ENCODE results near the gene VIPR2.

VIPR2 gene

DNA sequence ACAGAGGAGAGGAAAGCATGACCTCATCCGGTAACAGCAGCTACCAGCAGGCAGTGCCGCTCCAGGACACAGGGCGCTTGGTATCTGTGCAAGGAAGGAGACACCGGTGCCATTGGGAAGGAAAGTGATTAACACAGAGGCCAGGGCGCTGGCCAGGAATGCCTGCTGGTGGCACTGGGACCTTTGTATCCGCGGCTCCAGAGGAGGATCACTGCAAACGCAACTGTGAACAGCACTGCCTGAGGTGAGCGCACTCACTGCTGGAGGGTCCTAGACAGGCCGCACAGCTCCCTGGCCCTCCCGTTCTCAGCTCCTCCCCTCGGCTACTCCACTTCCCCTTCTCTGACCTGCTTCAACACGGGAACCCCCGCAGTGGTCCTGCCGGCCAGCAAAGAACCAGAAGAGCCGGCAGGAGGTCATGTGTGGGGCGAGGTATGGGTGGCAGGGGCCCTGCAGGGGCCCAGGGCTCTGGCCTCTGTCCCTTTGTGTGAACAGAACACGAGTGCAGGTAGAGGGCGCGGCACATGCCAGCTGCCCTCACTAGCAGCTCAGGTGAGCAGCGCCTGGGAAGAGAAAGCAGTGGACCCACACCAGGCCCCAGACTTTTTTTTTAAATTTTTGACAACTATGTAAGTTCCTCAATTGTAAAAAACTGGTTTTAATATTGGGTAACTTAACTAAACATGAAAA is 107.6 kb downstream of the VIPR2 start:
- TF ChIP-seq, protein P1, sequence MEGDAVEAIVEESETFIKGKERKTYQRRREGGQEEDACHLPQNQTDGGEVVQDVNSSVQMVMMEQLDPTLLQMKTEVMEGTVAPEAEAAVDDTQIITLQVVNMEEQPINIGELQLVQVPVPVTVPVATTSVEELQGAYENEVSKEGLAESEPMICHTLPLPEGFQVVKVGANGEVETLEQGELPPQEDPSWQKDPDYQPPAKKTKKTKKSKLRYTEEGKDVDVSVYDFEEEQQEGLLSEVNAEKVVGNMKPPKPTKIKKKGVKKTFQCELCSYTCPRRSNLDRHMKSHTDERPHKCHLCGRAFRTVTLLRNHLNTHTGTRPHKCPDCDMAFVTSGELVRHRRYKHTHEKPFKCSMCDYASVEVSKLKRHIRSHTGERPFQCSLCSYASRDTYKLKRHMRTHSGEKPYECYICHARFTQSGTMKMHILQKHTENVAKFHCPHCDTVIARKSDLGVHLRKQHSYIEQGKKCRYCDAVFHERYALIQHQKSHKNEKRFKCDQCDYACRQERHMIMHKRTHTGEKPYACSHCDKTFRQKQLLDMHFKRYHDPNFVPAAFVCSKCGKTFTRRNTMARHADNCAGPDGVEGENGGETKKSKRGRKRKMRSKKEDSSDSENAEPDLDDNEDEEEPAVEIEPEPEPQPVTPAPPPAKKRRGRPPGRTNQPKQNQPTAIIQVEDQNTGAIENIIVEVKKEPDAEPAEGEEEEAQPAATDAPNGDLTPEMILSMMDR (IDR thresholded peaks at IDR 0.05; ENCODE audit: low read depth, low read length): no peak
- no peak for DNase-seq (ENCODE audit: extremely low read depth, low read depth)

DNA sequence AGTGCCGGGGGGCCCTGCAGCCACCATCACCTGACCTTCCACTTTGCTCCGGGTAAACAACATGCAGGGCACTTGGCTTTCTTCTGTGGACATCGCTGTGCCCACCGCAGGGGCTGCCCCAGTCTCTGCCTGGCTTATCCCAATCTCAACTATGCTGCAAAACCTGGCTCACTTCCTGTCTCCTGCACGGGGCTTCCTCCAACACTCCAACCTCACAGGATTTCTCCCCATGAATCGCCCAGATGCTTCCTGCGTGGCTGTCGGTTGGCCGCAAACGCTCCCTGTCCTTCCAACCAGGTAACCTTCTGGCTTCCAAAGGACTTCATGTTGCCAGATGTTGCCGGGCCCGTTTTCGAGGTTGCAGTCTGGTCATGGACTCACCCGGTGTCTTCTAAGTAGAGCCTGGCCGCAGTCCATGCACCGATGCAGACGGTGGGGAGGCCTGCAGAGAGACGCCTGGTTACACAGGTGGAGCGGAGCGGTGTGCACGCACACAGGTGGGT is 109.0 kb downstream of the VIPR2 start:
- TF ChIP-seq, protein P1 (IDR thresholded peaks at IDR 0.05; ENCODE audit: low read depth, low read length): no peak
- DNase-seq (ENCODE audit: extremely low read depth, low read depth): no peak

DNA sequence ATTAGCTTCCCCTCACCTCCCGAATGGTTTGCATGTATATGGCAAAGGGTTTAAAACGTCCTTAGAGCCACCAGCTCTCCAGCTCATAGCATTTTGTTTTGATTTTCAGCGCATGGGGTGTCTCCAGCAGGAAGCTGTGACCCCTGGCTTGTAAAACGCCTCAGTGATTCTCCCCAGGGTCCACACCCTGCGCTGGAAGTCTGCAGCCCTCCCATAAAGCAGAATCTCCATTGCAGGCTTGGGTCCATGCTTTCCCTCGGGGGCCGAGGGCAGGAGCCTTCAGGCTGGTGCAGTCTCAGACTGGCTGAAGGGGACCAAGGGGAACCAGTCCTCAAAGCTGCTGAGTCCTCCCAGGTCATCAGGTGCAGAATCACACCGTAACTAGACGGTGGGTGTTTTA is 109.7 kb downstream of the VIPR2 start:
- TF ChIP-seq, protein P1 (IDR thresholded peaks at IDR 0.05; ENCODE audit: low read depth, low read length): no peak
- DNase-seq (ENCODE audit: extremely low read depth, low read depth): no peak

DNA sequence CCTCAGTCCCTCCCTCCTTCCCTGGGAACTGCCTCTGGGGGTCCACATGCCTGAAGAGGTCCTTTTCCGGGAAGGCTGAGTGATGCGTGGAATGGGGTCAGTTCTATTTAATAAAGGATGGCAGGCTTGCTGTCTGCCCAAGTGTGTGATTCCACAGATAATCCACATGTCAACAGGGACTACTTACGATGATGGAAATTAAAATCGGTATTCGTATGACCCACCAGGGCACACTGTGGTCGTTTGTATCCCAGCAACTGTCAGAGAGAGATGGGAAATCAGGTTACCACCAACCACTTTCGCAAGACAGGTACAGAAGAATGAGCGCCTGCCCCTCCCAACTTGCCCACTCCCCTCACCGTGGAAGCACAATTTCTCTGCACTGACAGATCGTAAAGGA is 110.3 kb downstream of the VIPR2 start:
- no peak for DNase-seq (ENCODE audit: extremely low read depth, low read depth)
- TF ChIP-seq, protein P1 (IDR thresholded peaks at IDR 0.05; ENCODE audit: low read depth, low read length): no peak

DNA sequence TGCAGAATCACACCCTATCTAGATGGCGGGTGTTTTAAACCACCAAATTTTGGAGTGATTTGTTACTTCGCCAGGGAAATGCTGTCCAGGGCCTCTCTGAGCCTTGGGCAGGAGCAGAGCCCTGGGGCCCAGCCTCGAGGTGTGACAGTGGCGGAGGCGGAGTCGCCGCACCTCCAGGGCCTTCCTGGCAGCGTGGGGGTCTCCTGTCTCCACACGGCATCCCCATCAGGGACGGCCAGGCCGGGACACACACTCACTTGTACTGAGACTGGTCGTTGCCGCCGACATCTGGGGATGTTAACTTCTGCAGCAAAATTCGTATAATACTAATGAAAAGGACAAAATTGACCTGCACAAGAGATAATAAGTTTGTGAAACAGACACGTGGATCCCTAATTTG is 110.7 kb downstream of the VIPR2 start:
- TF ChIP-seq, protein P1 (IDR thresholded peaks at IDR 0.05; ENCODE audit: low read depth, low read length): no peak
- no peak for DNase-seq (ENCODE audit: extremely low read depth, low read depth)

DNA sequence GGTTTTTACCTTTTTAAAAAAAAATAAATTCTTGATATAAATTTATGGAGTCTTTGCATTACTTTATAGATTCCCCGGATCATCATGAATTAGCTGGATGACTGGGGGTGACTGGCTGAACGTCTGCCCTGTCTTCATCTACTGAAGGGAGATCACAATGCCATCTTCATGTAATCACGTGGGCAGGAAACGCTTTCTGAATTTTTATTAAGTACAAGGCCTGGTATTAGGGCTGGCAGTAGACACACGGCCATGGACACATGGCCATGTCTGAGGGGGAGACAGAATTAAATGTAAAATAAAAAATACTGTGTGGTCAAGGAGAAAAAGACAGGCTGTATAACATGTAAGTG is 111.2 kb downstream of the VIPR2 start:
- TF ChIP-seq, protein P1 (IDR thresholded peaks at IDR 0.05; ENCODE audit: low read depth, low read length): no peak
- no peak for DNase-seq (ENCODE audit: extremely low read depth, low read depth)

DNA sequence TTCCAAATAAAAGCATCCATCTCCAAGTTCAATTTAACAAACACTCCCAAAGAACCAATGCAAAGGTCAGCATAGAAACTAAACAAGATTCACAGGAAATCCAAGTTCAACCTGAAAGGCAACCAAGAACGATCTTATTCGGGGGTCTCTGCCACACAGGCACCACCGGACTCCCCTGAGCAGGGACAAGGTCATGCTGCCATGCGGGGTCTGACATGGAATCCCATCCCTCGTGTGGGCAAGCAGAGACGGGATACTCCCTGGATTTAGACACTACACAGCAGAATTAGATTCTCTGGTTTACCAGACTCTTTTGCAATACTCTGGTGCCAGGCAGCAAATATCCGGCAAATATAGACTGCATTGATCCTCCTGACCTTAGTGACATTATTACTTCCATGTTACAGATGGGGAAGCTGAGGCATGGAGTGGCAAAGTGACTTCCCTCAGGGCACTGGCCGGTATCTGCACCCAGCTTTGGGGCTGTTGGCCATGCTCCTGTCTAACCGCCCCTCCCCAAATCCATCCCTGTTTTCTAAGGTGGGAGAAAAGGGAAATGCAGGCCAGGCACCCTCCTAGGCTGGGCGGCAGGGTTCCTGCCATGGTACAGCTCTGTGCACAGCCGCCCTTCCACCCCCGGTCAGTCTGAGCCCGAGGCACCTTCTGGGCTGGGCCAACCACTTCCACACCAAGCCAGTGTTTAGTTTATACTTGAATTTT is 111.8 kb downstream of the VIPR2 start:
- DNase-seq (ENCODE audit: extremely low read depth, low read depth): no peak
- TF ChIP-seq, protein P1 (IDR thresholded peaks at IDR 0.05; ENCODE audit: low read depth, low read length): no peak

Data from AG09319 (cell line).